ENCODE results near the gene PNLIPRP2. TPM values are rescaled to one million over a fixed set of nuclear protein-coding genes. Genes with fewer than 3 reads are reported as not detected.

The PNLIPRP2 gene
- total RNA-seq, 1 donor from 2014 or later, result not detected

DNA sequence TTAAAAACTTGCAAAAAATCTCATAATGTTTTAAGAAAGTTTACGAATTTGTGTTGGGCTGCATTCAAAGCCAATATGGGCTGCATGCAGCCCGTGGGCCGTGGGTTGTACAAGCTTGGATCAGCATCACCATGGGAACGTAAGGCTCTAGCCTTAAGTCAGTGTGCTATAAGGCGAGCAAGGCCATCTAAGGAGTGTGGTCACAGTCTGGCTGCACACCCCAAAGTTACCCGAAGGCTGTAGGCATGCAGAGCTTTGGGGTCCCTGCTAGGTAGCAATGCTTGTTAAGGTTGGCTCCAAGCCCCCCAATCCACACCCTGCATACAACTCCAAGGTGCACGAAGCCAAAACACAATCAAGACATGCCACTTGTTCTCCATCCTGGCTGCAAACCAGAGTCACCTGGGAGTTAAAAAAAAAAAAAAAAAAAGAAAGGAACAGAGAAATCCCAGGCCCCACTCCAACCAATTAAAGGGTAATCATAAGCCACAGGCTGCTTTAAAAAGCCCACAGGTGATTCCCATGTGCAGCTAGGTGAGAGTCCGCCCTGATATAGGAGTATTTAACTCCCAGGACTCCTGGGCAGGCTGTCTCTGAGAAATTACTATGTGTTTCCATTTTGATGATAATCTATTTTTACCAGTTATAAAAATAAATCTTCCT, 8.5 kb upstream of the PNLIPRP2 start:
- no peak for DNase-seq

DNA sequence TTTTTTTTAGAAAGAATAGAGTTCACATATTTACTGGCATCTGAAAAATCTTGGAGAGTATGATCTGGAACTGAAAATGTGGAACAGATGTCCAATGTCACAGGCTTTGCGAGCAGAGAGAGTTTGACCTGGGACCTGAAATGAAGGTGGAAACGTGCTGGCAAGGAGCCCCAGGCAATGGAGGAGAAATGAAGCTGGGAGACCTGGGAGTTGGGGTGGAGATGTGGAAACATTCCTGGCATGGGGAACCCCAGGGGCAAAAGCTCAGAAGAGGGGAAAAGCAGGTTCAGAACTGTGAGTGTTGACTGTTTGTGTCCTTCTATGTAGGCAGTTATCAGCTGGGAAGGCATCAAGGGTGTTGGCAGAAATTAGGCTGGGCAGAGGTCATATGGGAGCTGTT, 7.3 kb upstream of the PNLIPRP2 start:
- DNase-seq, result no peak

DNA sequence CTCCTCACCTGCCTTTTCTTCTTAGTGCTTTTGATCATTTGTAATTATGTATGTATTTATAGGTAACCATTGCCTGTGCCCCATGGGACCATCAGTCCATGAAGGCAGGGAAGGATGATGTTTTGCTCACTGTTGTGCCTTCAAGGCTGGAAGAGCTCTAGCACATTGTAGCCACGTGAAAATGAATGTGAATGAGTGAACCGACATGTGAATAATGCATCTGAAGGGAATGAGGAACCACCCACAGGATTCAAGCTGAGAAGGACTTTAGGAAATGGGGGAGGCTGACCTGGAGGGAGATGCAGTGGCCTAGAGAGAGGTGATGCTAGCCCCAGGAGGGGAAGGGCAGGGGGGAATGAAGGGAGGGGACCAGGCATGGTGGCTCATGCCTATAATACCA, 6.0 kb upstream of the PNLIPRP2 start:
- DNase-seq, result no peak

DNA sequence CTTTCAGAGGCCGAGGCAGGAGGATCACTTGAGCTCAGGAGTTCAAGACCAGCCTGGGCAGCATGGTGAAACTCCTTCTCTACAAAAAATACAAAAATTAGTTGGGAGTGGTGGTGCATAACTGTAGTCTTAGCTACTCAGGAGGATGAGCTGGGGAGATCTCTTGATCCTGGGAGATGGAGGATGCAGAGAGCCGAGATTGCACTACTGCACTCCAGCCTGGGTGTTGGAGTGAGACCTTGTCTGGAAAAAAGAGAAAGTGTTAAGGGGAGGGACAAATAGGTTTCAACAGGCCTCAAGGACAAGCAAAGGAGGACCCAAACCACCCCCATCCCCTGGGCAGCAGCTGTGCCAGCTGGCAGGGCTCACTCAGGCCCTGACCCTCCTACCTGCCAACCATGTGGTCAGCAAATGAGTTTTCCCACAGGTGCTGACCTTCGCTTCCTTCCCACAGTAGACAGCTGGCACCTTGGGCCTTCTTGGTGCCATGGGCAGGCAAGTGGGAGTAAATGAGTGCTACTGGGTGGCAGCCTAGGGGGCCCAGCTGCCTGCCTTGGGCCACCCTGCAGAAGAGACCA, 5.5 kb upstream of the PNLIPRP2 start:
- DNase-seq, result no peak

DNA sequence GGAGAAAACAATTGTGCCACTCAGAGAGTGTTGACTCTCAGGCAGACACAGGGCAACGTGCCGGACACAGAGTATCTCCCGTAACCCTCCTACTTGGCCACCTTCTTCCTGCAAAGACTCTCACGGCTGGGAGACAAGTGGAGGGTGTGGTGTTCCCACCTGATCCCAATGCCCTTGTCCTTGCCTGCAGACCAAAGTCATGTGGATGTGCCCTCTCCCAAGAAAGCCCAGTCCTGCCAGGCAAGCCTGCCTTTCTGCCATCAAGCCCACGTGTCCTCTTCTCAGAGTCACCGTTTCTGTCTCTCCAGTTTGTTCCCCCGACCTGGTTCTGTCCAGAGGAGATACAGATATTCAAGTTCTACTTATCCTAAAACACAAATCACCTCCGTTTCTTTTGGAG, 723 bp downstream of the PNLIPRP2 start:
- no peak for DNase-seq

DNA sequence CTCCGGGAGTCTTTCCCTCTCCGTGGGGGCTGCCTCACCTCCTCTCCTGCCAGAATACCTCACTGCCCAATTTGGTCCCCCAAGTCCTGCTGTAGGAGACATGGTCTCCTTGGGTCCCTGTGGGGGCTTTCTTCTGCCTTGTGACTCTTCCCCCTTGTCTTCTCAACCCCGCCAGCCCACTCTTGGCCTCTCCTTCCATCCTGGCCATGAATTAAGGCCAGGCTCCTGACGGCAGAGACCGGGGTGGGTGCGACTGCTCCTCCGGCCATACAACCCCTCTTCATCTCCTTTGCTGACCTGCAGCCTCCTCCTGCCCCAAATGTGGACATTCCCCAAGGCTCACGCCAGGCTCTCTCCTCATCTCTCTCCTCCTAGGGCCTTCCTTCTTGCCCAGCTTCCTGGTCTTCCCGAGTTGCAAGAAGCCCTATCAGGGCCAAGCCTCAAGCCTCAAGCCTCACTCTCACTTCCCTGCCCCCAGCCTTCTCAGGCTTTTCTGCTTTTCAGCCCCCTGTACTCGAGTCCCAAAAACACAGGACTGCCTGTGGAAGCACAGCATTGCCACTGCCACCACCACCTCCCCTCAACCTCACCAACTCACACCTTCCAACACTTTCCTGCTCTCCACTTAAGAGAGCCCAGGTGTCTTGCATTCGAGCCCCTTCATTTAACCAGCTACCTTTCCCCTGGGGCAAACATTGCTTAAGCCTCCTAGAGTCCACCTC, 1.3 kb downstream of the PNLIPRP2 start:
- DNase-seq, result no peak

DNA sequence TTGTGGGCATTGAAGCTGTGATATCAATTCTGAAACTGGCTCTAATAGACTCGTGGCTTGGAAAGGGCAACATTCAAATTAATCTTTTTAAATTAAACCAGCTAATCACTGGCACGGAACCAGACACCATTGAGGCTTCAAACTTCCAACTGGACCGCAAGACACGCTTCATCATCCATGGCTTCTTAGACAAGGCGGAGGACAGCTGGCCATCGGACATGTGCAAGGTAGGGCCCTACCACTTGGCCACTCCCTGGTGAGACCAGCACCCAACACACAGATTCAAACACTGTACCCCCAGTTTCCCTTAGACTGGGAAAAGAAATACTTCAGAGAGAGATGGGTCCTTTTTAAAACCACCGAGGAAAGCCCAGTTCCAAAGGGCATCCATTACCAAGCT, 5.1 kb downstream of the PNLIPRP2 start:
- DNase-seq, result no peak

DNA sequence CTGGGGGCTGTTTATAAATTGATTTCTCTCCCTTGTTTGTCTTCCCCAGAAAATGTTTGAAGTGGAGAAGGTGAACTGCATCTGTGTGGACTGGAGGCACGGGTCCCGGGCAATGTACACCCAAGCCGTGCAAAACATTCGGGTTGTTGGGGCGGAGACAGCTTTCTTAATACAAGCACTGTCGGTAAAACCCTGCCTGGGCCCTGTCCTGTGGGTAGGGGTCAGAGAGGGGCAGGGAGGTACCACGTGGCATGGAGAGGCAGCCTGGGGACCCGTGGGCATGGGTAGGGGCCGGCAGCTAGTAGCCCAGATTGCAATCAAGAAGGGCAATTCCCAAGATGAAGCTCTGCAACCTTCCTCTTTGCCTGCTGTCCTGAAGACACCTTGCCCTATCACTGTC, 6.1 kb downstream of the PNLIPRP2 start:
- no peak for DNase-seq

DNA sequence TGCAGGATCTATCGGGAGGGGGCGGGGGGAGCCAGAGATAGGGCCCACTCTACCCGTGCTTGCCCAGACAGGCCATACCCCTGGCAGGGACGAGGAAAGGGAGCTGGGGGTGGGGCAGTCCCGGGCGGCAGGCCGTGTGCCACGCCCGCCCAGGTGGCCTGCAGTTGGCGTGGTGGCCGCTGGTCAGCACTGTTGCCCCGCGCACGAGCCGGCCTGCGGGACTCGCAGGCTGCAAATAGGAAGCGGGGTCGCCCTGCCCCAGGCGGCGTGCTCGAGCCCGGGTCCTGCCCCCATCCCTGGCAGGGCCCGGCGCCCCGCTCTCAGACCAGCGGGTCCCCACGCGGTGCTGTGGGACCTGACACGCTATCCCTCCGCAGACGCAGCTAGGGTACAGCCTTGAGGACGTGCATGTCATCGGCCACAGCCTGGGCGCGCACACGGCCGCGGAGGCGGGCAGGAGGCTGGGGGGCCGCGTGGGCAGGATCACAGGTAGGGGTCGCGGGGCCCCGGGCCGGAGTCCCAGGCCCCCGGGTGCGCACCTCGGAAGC, 6.7 kb downstream of the PNLIPRP2 start:
- DNase-seq, result peak; percentile 40

DNA sequence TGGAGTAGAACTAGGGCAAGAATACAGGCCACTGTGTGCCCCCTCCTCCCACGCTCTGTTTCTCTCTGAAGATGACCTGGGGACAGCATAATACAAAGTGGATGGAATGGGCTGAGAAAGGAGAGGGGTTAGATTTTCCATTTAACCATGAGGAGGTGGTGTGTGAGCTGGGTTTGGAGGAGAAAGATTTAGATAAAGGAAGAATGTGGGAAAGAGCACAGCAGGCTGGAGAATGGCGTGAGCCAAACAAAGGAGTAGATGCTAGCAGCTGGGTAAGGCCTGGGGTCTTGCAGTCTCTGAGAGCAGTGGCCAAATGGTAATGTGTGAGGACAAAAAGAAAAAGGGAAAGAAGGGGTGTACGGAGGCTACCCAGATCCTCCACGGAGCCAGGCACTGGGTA, 8.6 kb downstream of the PNLIPRP2 start:
- no peak for DNase-seq

DNA sequence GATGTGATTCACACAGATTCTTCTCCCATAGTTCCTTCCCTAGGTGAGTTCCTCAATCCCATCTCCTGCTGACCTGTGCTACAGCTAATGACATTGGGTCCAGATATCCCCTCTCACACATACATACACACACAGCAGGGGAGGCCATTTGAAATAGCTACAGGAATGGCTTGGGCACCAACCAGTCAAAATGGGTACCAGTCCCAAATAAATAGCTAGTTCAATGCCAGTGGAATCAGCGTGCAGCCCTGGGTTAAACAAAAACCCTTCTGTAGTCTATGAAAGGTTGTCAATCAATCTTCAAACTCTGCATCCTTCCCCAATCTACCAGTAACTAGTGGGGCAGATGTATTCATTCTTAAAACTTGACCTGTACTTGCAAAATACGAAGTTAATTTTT, 9.3 kb downstream of the PNLIPRP2 start:
- DNase-seq, result no peak

DNA sequence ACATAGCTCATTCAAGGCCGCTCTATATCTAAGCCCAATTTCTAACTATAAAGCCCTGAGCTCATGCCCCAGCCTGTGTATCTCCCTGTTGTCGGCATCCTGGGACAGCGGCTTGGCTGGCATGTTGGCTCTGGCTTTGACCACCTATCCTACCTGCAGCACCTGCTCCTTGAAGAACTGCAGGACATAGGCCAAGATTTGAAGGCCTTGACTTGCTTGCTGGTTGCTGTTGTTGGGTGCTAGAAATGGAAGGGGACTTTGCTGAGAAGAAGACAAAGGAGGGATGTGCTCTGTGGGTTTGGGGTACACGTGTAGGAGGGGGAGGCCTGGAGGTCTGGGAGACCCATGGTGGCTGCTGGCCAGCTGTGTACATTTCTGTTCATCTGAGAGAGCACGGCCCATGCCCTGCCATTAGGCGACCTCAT, 11.1 kb downstream of the PNLIPRP2 start:
- DNase-seq, result no peak

DNA sequence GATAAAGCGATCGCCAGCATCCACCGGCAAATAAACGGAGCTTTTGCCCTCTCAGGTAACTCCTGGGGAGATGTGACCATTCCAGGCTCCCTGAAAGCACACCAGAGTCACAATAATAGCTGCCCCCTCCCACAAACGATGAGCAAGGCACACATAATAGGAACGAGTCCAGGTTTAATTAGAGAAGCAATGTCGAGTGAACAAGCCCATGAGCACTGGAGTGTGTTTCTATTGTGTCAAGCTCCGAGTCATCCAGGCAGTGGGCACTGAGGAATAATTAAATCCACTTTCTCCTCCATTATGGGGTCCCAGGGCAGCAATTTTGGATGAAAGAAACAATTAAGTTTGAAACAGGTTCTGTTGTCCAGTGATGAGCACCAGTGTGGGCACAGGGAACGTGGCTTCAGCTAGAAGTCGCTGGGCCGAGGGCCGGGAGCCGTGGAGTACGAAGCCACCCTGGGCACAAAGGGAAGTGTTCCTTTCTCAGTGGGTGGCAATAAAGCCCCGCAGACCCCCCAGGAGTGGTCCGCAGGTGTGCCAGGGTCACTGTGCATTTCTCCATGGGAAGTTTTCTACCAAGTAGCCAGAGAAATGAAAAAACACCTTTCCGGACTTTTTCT, 12.0 kb downstream of the PNLIPRP2 start:
- DNase-seq, result no peak

DNA sequence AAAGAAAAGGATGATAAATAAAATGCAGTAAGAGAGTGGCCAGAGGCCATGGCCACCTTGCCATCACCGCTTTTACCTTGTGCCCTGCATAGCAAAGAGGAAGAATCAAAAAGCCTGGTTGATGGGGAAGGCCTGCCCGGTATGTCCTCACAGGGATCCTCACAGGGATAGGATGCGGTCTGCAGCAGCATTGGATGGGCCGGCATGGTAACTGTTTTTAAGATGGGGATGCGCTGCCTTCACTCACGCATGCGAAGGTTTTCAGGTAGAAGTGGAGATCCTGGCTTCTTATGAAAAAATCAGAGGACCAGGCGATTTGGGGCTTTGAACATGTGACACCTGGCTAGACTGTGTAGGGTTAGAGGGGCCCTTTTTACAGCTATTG, 12.5 kb downstream of the PNLIPRP2 start:
- no peak for DNase-seq

DNA sequence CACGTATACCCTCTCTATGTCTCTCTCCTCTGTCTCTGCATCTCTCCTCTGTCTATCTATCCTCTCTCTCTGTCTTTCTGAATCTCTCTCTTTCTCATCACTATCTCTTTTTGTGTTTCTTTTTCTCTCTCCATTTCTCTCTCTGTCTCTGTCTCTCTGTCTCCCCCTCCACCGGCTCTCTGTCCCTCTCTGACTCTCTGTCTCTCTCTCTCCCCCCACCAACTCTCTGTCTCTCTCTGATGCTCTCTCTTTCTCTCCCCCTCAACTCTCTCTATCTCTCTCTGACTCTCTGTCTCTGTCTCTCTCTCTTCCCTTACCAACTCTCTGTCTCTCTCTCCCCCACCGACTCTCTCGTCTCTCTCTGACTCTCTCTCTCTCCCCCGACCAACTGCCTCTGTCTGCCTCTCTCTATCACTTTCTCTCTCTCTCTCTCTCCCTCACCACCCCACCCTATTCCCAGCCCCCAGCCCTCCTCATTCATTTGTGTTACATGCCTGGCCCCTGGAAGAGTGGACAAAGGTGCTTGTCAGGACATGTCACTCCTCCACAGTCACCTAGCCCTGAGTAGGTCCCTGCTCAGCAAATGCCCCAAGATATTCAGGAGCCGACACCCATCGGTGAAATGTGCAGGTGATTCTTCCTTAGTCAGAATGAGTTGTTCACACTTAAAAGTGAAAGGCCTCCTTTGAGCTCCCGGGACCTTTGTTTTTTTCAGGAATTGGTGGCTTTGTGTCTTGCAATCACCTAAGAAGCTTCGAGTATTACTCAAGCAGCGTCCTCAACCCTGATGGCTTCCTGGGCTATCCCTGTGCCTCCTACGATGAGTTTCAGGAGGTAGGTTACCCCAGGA, 13.6 kb downstream of the PNLIPRP2 start:
- no peak for DNase-seq

DNA sequence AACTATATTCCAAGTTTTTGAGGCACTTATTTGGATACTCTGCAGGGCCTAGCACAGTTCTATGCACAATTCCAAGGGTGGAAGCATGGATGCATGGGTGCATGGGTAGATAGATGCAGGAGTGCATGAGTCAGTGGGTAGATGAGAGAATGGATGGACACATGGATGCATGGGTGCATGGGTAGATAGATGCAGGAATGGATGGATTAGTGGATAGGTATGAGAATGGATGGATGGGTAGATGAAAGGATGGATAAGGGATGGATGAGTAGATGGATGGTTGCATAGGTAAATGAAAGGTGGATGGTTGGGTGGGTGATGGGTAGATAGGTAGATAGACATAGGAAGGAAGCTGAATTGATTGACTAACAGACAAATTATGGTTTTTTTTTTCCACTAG, 15.6 kb downstream of the PNLIPRP2 start:
- no peak for DNase-seq

DNA sequence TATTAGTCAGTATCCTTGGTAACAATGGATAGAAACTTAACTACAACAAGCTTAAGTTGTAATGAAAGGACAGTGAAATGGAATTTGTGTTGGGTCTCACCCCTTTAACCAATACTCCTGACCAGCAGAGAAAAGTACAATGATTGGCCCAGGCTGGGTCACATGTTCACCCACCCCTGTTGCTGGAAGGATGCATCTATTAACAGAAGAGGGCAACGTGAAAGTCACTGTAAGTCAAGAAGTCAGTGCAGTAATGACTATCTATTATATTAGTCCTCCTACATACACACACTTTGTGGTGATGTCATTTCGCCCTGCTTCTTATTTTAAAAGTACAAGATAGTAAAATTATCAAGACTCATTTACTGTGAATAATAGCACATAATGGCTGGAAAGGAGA, 16.2 kb downstream of the PNLIPRP2 start:
- DNase-seq, result no peak

DNA sequence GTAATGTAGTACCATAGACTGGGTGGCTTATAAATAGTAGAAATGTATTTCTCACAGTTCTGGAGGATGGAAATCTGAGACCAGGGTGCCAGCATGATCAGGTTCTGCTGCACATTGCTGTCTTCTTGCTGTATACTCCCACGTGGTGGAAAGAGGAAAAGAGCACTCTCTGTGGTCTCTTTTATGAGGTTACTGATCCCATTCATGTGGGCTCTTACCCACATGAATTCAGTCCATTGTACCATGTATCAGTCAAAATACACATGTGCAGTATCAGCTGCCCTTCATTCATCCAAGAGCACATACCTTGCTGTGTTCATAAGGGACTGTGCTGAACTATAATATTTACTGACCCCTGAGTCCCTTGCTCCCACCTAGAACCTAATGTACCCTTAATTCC, 17.1 kb downstream of the PNLIPRP2 start:
- no peak for DNase-seq

DNA sequence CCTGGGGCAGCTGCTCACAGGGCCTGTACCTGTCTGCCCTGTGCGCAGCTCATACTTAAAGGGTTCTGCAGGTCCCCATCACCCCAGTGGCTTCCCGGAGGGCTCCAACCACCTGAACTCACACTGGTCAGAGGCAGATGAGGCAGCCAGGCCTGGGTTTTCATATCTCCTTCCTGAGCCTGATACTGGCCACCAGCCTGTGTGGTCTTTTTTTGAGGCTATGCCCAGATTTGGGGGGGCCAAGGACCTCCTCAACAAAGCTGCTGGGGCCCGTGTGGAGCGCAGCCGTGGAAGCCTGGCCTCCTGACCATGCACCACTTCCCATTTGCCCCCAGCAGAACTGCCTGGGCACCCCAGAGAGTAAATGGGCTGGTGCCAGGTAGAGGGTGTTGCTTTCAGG, 25.7 kb downstream of the PNLIPRP2 start:
- DNase-seq, result no peak

DNA sequence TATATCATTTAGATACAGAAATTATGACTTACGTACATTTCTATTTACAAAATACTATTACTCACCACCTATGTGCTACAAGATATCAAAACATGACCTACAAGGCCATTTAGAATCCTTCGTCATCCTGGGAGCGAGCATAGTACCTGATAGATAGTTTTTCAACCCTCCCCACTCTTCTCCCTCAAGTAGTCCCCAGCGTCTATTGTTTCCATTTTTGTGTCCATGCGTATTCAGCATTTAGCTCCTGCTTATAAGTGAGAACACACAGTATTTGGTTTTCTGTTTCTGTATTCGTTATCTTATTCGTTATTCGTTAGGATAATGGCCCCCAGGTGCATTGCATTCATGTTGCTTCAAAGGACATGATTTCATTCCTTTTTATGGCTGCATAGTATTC, 28.1 kb downstream of the PNLIPRP2 start:
- no peak for DNase-seq

DNA sequence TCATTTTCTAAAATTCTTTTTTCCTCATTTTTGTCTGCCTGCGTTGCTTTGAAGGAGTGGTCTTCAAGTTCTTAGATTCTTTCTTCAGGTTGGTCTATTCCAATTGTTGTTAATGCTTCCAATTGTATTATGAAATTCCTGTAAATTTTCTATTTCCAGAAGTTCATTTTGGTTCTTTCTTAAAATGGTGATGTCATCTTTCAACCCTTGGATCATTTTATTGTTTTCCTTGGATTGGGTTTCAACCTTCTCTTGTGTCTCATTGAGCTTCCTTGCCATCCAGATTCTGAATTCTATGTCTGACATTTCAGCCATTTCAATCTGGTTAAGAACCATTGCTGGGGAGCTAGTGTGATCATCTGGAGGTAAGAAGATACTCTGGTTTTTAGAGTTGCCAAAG, 33.1 kb downstream of the PNLIPRP2 start:
- no peak for DNase-seq

DNA sequence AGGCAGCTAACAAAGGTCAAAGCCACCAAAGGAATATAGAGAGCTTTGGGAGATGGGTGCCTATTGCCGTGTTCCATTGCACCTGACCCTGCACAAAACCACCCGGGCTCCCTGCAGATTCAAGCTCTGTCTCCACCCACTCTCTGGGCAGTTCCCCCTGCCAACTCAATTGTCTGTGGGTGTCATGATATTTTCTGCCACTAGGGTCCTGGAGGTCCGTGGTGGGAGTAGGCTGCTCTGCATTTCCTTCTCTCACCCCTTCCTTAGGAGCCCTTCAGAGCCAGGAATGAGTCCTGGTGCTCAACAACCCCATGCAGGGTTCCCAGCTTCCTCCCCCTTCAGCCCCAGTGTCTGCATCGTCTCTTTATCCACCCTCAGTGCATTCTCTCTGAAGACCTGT, 34.1 kb downstream of the PNLIPRP2 start:
- no peak for DNase-seq

Measured in tongue (tissue), 2 donors.